Transverse colon (tissue), 4 donors: ENCODE results near the gene ERBB3.

Source experiments
- CTCF ChIP-seq, 5 experiments: fragments of 200-600 bp in 3 of 5; fragments of 450-650 bp in 2 of 5; sonication (generic) in 3 of 5; IDR thresholded peaks; 1 replicate in 2 of 5; 2 replicates in 3 of 5; pipeline ENCODE4 v1.5.1; 2016 to 2017; ENCODE audit warnings: antibody characterized with exemption in 5 of 5, inconsistent platforms in 3 of 5, mild to moderate bottlenecking in 2 of 5, moderate library complexity in 1 of 5
- EP300 ChIP-seq: sonication (generic); formaldehyde crosslinking; IDR thresholded peaks from one replicate; pipeline ENCODE4 v1.6.1; 2017; ENCODE audit warnings: antibody characterized with exemption, low read depth
- POLR2A ChIP-seq: fragments of 450-650 bp; IDR thresholded peaks from one replicate; pipeline ENCODE4 v1.6.1; 2016; ENCODE audit warnings: antibody characterized with exemption, mild to moderate bottlenecking, moderate library complexity
- POLR2AphosphoS5 ChIP-seq, 3 donors: sonication (generic); formaldehyde crosslinking; IDR thresholded peaks; one replicate each; pipeline ENCODE4 v1.6.1; 2016; ENCODE audit warnings: antibody characterized with exemption in 3 of 3

GRCh38 chr12:56105609-56105902 lies 25.6 kb downstream of the ERBB3 start:
- TF ChIP-seq CTCF (IDR thresholded peaks at IDR 0.05): no peak
- TF ChIP-seq EP300: no peak
- TF ChIP-seq POLR2A: no peak
- no peak for TF ChIP-seq POLR2AphosphoS5 (IDR thresholded peaks at IDR 0.05)
